NCI-H1930 (cell line): ENCODE results near the gene MCF2L.
A peak's percentile ranks its signal among the peaks of the same experiment; 100 is the strongest.

Experiments used
- DNase-seq, 2 experiments: peaks; one replicate each; lab custom pipeline; 2025; lab: John Stamatoyannopoulos, UW

The MCF2L gene

GRCh38 chr13:112979406-112979902 is 10.4 kb downstream of the MCF2L start:
- DNase-seq: no peak

- no peak for DNase-seq
These were observed 11.4 kb downstream of the MCF2L start for GRCh38 chr13:112980434-112980833.

- no peak for DNase-seq
These were observed 12.4 kb downstream of the MCF2L start for GRCh38 chr13:112981451-112981850.

- DNase-seq: no peak
These were observed 13.4 kb downstream of the MCF2L start for GRCh38 chr13:112982281-112983041.

GRCh38 chr13:112983042-112983305 is 14.0 kb downstream of the MCF2L start:
- DNase-seq: no peak

GRCh38 chr13:112983428-112984196 is 14.6 kb downstream of the MCF2L start:
- DNase-seq: no peak

- no peak for DNase-seq
These were observed 15.5 kb downstream of the MCF2L start for GRCh38 chr13:112984501-112984900.

- DNase-seq: no peak
These were observed 16.2 kb downstream of the MCF2L start for GRCh38 chr13:112984954-112985802.

GRCh38 chr13:112985803-112986408 is 16.9 kb downstream of the MCF2L start:
- no peak for DNase-seq

GRCh38 chr13:112986470-112986869 is 17.5 kb downstream of the MCF2L start:
- no peak for DNase-seq

- no peak for DNase-seq
These were observed 18.1 kb downstream of the MCF2L start for GRCh38 chr13:112986946-112987681.

GRCh38 chr13:112987682-112988024 is 18.6 kb downstream of the MCF2L start:
- no peak for DNase-seq

- peak; percentile 44 to 74 for DNase-seq
These were observed 21.8 kb downstream of the MCF2L start for GRCh38 chr13:112990783-112991182.

- DNase-seq: no peak
These were observed 22.6 kb downstream of the MCF2L start for GRCh38 chr13:112991609-112992008.

GRCh38 chr13:112992931-112993680 is 24.1 kb downstream of the MCF2L start:
- no peak for DNase-seq

GRCh38 chr13:112994084-112994780 is 25.2 kb downstream of the MCF2L start:
- DNase-seq: no peak

GRCh38 chr13:112994781-112995355 is 25.9 kb downstream of the MCF2L start:
- no peak for DNase-seq

GRCh38 chr13:112995395-112996191 is 26.6 kb downstream of the MCF2L start:
- no peak for DNase-seq

GRCh38 chr13:112996671-112997091 is 27.7 kb downstream of the MCF2L start:
- no peak for DNase-seq
